DND-41 (cell line): Measurements from ENCODE around the gene CPNE6.
"Not testable (repeated sequence)": the region's sequence is repeated elsewhere in the genome, so short reads cannot be mapped to it uniquely, and the experiment has no call there.

Source experiments
- EZH2 ChIP-seq: IDR thresholded peaks from 3 replicates; pipeline ENCODE4 v1.6.1; 2012; ENCODE audit warnings: borderline replicate concordance, low read depth, mild to moderate bottlenecking, moderate library complexity, low read length, inconsistent platforms; ENCODE audit not compliant: severe bottlenecking
- TF ChIP-seq, protein P1 (sequence below): IDR thresholded peaks from 2 replicates; pipeline ENCODE4 v1.5.1; 2012; ENCODE audit warnings: borderline replicate concordance, low read length, moderate library complexity, mild to moderate bottlenecking; ENCODE audit not compliant: poor library complexity, severe bottlenecking; ENCODE audit errors: extremely low read depth

- TF ChIP-seq, protein P1, sequence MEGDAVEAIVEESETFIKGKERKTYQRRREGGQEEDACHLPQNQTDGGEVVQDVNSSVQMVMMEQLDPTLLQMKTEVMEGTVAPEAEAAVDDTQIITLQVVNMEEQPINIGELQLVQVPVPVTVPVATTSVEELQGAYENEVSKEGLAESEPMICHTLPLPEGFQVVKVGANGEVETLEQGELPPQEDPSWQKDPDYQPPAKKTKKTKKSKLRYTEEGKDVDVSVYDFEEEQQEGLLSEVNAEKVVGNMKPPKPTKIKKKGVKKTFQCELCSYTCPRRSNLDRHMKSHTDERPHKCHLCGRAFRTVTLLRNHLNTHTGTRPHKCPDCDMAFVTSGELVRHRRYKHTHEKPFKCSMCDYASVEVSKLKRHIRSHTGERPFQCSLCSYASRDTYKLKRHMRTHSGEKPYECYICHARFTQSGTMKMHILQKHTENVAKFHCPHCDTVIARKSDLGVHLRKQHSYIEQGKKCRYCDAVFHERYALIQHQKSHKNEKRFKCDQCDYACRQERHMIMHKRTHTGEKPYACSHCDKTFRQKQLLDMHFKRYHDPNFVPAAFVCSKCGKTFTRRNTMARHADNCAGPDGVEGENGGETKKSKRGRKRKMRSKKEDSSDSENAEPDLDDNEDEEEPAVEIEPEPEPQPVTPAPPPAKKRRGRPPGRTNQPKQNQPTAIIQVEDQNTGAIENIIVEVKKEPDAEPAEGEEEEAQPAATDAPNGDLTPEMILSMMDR: not testable (repeated sequence)
- TF ChIP-seq EZH2: not testable (repeated sequence)
Measured at GRCh38 chr14:24050753-24051152, 20.6 kb upstream of the CPNE6 start.
